Measurements from ENCODE around the gene VAV2.

Gene VAV2

DNA sequence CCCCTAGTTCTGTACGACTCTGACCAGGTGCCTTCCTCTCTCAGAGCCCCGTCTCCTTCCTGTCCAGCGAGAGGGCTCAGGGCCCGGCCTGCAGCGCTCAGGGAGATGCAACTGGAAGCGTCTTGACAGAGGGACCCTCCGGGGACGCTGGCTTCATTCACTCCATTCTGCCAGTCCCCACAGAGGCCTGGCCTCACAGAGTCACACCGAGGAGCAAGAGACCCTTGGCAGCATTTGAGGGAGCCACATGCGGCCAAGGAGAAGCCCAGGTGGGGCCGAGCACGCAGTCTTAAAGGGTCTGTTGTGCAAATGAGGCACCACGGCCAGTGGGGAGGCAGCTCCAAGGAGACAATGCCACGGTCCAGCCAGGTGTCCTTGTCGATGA is 167.3 kb downstream of the VAV2 start:
- H3K36me3 ChIP-seq (ENCODE audit: control insufficient read depth, insufficient read depth, low read length) = no peaks in the 10 kb centered on the region
- H3K18ac ChIP-seq (ENCODE audit: low read length) = no peak overlapping the region
- no peaks in the 10 kb centered on the region for H3K79me1 ChIP-seq (ENCODE audit: low read length)
- DNase-seq = no peak
- H2AK5ac ChIP-seq (ENCODE audit: low read length) = no peak overlapping the region
- no peaks in the 10 kb centered on the region for H3K4me1 ChIP-seq (ENCODE audit: control insufficient read depth, low read depth, low read length)
- no peak overlapping the region for H3K9ac ChIP-seq (ENCODE audit: low read length)
- no peaks in the 10 kb centered on the region for H3K79me2 ChIP-seq (ENCODE audit: control insufficient read depth, insufficient read depth, low read length)
- no peaks in the 10 kb centered on the region for H3K27me3 ChIP-seq (ENCODE audit: insufficient read depth, low read length, poor library complexity)
- H3K23ac ChIP-seq (ENCODE audit: low read length) = peak overlapping the region; percentile 89
- no peak overlapping the region for H2BK120ac ChIP-seq (ENCODE audit: low read depth, low read length)
- H3K4ac ChIP-seq (ENCODE audit: low read depth, low read length) = no peak overlapping the region
- no peak overlapping the region for H3K27ac ChIP-seq (ENCODE audit: low read depth, low read length)
- H3K4me3 ChIP-seq (ENCODE audit: low read length) = no peak overlapping the region
- no peak overlapping the region for H3K56ac ChIP-seq (ENCODE audit: low read length)
- H2BK15ac ChIP-seq (replicated peaks; ENCODE audit: low read depth) = no peak overlapping the region
- no peak overlapping the region for H4K8ac ChIP-seq (ENCODE audit: low read depth, low read length)
- H4K5ac ChIP-seq (ENCODE audit: low read length) = no peak overlapping the region
- H3K4me2 ChIP-seq (ENCODE audit: low read length) = no peak overlapping the region
- no peak overlapping the region for H2BK5ac ChIP-seq (ENCODE audit: low read length)
- WGBS (ENCODE audit: extremely low coverage, insufficient coverage, low lambda C conversion rate) = no CpG with 5 or more reads among the region's 15 CpGs

DNA sequence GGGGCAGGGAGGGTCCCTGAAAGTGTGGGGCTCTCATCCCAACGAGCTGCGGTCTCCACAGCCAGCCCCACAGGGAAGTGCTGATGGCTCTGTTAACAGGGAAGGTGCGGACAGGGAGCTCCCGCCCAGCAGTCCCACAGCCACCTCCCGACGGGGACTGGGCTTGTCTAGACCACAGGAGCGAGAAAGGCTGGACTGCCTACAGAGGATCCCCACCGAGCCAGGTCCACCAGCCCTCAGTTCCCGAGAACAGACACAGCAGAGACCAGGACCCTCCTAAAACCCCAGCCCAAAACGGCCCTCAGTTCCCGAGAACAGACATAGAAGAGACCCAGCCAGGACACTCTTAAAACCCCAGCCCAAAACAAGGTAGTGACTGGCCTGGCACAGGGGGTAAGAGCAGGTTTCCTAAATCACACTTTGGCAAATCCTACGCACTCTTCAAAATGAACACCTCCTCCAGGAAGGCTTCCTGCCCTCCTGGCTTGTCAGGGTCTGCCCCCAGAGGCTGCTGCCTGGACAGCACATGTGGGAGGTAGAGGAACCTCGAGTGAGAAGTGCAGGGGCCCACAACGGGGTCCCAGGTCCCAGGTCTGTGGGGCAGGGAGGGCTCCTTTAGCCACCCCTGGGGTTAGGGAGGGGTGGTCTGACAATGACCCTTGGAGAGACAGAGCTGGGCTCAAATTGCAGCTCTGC is 167.9 kb downstream of the VAV2 start:
- no peaks in the 10 kb centered on the region for H3K36me3 ChIP-seq (ENCODE audit: control insufficient read depth, insufficient read depth, low read length)
- no peak overlapping the region for H2BK5ac ChIP-seq (ENCODE audit: low read length)
- H3K79me1 ChIP-seq (ENCODE audit: low read length) = no peaks in the 10 kb centered on the region
- H3K4me1 ChIP-seq (ENCODE audit: control insufficient read depth, low read depth, low read length) = no peaks in the 10 kb centered on the region
- no peak overlapping the region for H3K56ac ChIP-seq (ENCODE audit: low read length)
- H3K18ac ChIP-seq (ENCODE audit: low read length) = no peak overlapping the region
- no CpG with 5 or more reads among the region's 14 CpGs for WGBS (ENCODE audit: extremely low coverage, insufficient coverage, low lambda C conversion rate)
- H3K27me3 ChIP-seq (ENCODE audit: insufficient read depth, low read length, poor library complexity) = no peaks in the 10 kb centered on the region
- H4K8ac ChIP-seq (ENCODE audit: low read depth, low read length) = no peak overlapping the region
- no peak overlapping the region for H2AK5ac ChIP-seq (ENCODE audit: low read length)
- H3K9ac ChIP-seq (ENCODE audit: low read length) = no peak overlapping the region
- H3K4me3 ChIP-seq (ENCODE audit: low read length) = no peak overlapping the region
- no peak overlapping the region for H2BK15ac ChIP-seq (replicated peaks; ENCODE audit: low read depth)
- no peaks in the 10 kb centered on the region for H3K79me2 ChIP-seq (ENCODE audit: control insufficient read depth, insufficient read depth, low read length)
- H3K27ac ChIP-seq (ENCODE audit: low read depth, low read length) = no peak overlapping the region
- no peak overlapping the region for H2BK120ac ChIP-seq (ENCODE audit: low read depth, low read length)
- DNase-seq = no peak
- H3K4me2 ChIP-seq (ENCODE audit: low read length) = no peak overlapping the region
- no peak overlapping the region for H3K23ac ChIP-seq (ENCODE audit: low read length)
- no peak overlapping the region for H3K4ac ChIP-seq (ENCODE audit: low read depth, low read length)
- no peak overlapping the region for H4K5ac ChIP-seq (ENCODE audit: low read length)

DNA sequence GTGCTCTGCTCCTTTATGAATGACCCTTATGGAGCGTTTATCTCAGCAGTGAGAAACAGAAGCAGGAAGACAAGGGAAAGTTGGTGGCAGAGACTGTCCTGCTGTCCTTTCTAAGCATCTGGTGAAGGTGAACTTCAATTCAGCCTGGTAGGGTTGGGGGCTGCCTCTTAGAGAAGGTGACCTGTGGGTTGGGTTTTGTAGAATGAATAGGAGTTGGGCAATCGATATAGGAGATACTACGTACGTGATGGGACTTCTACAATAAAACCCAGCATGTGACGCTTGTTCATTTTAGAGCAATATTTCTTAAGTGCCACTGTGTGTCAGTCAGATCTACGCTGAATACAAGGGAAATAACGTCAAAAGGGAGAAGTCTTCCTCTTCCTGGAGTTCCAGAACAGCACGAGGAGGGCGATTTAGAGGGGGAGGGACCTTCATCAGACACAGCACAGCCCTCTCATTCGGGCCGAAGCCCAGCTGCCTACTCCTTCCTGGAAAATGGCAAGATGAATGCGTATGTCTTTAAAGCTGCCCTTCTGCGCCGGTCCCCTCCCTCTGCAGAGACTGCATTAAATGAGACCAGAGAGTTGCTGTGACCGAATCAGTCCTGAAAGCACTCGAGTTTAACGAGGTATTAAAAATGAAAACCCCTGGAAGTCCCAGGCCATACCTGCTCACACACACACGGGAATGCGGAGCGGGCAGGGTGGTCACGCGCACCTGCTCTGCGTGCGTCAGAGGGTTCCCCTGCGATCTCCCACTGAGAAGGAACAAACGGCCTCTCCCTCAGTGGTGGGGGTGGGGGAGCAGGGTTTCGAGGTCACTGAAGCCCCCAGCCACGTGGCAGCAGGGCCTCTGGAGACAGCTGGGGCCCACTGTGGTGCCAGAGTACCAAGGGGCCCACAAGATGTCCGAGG is 168.7 kb downstream of the VAV2 start:
- WGBS (ENCODE audit: extremely low coverage, insufficient coverage, low lambda C conversion rate) = no CpG with 5 or more reads among the region's 29 CpGs
- no peak overlapping the region for H3K9ac ChIP-seq (ENCODE audit: low read length)
- H3K79me1 ChIP-seq (ENCODE audit: low read length) = no peaks in the 10 kb centered on the region
- H3K4me3 ChIP-seq (ENCODE audit: low read length) = no peak overlapping the region
- H2AK5ac ChIP-seq (ENCODE audit: low read length) = no peak overlapping the region
- no peak overlapping the region for H2BK5ac ChIP-seq (ENCODE audit: low read length)
- H3K4me2 ChIP-seq (ENCODE audit: low read length) = no peak overlapping the region
- no peaks in the 10 kb centered on the region for H3K4me1 ChIP-seq (ENCODE audit: control insufficient read depth, low read depth, low read length)
- H3K4ac ChIP-seq (ENCODE audit: low read depth, low read length) = no peak overlapping the region
- no peak overlapping the region for H3K18ac ChIP-seq (ENCODE audit: low read length)
- H3K56ac ChIP-seq (ENCODE audit: low read length) = no peak overlapping the region
- no peak for DNase-seq
- no peaks in the 10 kb centered on the region for H3K79me2 ChIP-seq (ENCODE audit: control insufficient read depth, insufficient read depth, low read length)
- H3K36me3 ChIP-seq (ENCODE audit: control insufficient read depth, insufficient read depth, low read length) = no peaks in the 10 kb centered on the region
- H3K27me3 ChIP-seq (ENCODE audit: insufficient read depth, low read length, poor library complexity) = no peaks in the 10 kb centered on the region
- H3K27ac ChIP-seq (ENCODE audit: low read depth, low read length) = no peak overlapping the region
- H4K8ac ChIP-seq (ENCODE audit: low read depth, low read length) = no peak overlapping the region
- H3K23ac ChIP-seq (ENCODE audit: low read length) = no peak overlapping the region
- no peak overlapping the region for H2BK120ac ChIP-seq (ENCODE audit: low read depth, low read length)
- no peak overlapping the region for H4K5ac ChIP-seq (ENCODE audit: low read length)
- no peak overlapping the region for H2BK15ac ChIP-seq (replicated peaks; ENCODE audit: low read depth)

DNA sequence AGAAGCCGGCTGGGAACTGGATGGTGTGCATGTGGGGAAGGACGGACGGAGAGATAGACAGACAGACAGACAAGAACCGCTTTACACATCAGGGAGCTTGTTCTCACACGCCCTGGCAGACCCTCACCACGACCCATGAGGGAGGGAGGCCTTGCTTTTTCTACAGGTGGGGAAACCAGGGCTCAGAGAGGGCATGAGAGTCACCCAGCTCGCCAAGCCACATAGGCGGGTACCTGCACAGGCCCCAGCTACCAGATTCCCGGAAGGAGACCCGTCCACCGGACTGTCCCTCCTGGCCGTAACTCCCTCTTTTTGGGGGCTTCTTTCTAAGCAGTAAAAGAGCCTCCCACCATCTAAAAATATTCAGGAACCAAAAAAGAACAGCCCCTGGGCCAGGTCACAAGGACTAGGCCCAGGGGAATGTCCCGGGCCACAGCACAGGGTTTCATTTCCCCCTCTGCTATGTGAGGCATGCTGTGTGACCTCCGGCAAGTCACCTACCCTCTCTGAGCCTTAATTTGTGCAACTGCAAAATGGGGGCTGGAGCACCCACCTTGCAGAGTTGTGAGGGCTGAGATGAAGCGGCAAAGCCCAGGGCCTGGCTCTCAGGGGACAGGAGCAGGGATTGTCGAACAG is 169.6 kb downstream of the VAV2 start:
- no peak overlapping the region for H3K27ac ChIP-seq (ENCODE audit: low read depth, low read length)
- H3K9ac ChIP-seq (ENCODE audit: low read length) = no peak overlapping the region
- no peaks in the 10 kb centered on the region for H3K27me3 ChIP-seq (ENCODE audit: insufficient read depth, low read length, poor library complexity)
- H4K8ac ChIP-seq (ENCODE audit: low read depth, low read length) = no peak overlapping the region
- no peak overlapping the region for H3K56ac ChIP-seq (ENCODE audit: low read length)
- H3K18ac ChIP-seq (ENCODE audit: low read length) = no peak overlapping the region
- H2AK5ac ChIP-seq (ENCODE audit: low read length) = no peak overlapping the region
- H3K4me1 ChIP-seq (ENCODE audit: control insufficient read depth, low read depth, low read length) = no peaks in the 10 kb centered on the region
- no peak overlapping the region for H3K4me3 ChIP-seq (ENCODE audit: low read length)
- H4K5ac ChIP-seq (ENCODE audit: low read length) = no peak overlapping the region
- H2BK5ac ChIP-seq (ENCODE audit: low read length) = no peak overlapping the region
- no peaks in the 10 kb centered on the region for H3K36me3 ChIP-seq (ENCODE audit: control insufficient read depth, insufficient read depth, low read length)
- no peak overlapping the region for H3K23ac ChIP-seq (ENCODE audit: low read length)
- no peak overlapping the region for H2BK15ac ChIP-seq (replicated peaks; ENCODE audit: low read depth)
- no peak overlapping the region for H2BK120ac ChIP-seq (ENCODE audit: low read depth, low read length)
- H3K4ac ChIP-seq (ENCODE audit: low read depth, low read length) = no peak overlapping the region
- H3K79me1 ChIP-seq (ENCODE audit: low read length) = no peaks in the 10 kb centered on the region
- H3K4me2 ChIP-seq (ENCODE audit: low read length) = no peak overlapping the region
- no peaks in the 10 kb centered on the region for H3K79me2 ChIP-seq (ENCODE audit: control insufficient read depth, insufficient read depth, low read length)
- WGBS (ENCODE audit: extremely low coverage, insufficient coverage, low lambda C conversion rate) = no CpG with 5 or more reads among the region's 16 CpGs
- no peak for DNase-seq

DNA sequence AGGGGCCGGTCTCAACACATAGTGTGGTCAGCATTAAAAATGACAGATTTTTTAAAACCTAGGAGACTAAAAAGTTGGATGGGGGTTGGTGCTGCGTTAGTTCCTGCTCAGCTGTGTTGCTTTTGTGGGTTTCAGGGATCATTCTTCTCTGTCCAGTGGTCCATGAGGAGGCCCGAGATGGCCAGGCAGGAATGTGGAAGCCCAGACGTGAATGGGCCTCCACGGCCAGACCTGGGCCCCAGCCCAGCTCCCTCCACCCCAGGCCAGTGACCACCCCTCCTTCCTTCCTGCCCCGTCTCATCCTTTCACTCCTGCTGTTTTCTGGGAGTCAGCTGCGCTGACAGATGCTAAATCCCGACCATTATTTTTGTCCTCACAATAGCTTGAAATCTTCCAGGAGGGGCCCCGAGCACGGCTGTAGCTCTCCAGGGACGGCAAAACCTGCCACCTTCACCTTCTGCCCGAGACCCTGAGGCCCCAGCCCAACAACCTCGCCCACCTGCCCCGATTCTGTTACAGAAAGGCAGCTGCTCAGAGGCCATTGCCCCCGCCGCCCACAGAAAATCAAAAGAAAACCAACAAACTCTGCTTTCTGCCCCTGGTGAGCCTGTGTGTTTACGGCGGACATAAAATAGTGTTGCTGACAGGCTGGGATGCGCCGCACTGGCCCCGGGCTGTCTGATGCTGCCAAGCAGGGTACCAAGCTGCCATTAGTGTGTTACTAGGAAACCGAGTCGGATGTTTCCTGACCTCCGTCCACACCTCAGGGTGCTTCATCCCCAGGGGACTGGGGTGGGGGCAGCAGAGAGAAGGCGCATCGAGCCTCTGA is 170.3 kb downstream of the VAV2 start:
- Histone ChIP-seq H2AK5ac (ENCODE audit: low read length) (no peak overlapping the region), H3K18ac (ENCODE audit: low read length) (no peak overlapping the region), H2BK15ac (replicated peaks; ENCODE audit: low read depth) (no peak overlapping the region), H3K4me3 (ENCODE audit: low read length) (no peak overlapping the region), H3K36me3 (ENCODE audit: control insufficient read depth, insufficient read depth, low read length) (no peaks in the 10 kb centered on the region), H4K5ac (ENCODE audit: low read length) (no peak overlapping the region), H3K4me1 (ENCODE audit: control insufficient read depth, low read depth, low read length) (no peaks in the 10 kb centered on the region), H2BK5ac (ENCODE audit: low read length) (no peak overlapping the region), H3K56ac (ENCODE audit: low read length) (no peak overlapping the region), H3K9ac (ENCODE audit: low read length) (no peak overlapping the region), H3K27ac (ENCODE audit: low read depth, low read length) (no peak overlapping the region), H4K8ac (ENCODE audit: low read depth, low read length) (no peak overlapping the region), H3K79me2 (ENCODE audit: control insufficient read depth, insufficient read depth, low read length) (no peaks in the 10 kb centered on the region), H2BK120ac (ENCODE audit: low read depth, low read length) (no peak overlapping the region), H3K27me3 (ENCODE audit: insufficient read depth, low read length, poor library complexity) (no peaks in the 10 kb centered on the region), H3K4ac (ENCODE audit: low read depth, low read length) (no peak overlapping the region), H3K79me1 (ENCODE audit: low read length) (no peaks in the 10 kb centered on the region), H3K23ac (ENCODE audit: low read length) (no peak overlapping the region), H3K4me2 (ENCODE audit: low read length) (no peak overlapping the region)
- no peak for DNase-seq
- WGBS (ENCODE audit: extremely low coverage, insufficient coverage, low lambda C conversion rate) = no CpG with 5 or more reads among the region's 26 CpGs

Data from mesendoderm (in vitro differentiated cells).